Stimulated activated CD4-positive, alpha-beta T cell treated with anti-CD3 and anti-CD28 coated beads, Interleukin-12 subunit alpha, Interleukin-12 subunit beta, amount 100 ng/mL, for 24 hours (primary cell): ENCODE data around the gene DNMT3B.
A peak's percentile ranks its signal among the peaks of the same experiment; 100 is the strongest.
"Not testable (repeated sequence)": the region's sequence is repeated elsewhere in the genome, so short reads cannot be mapped to it uniquely, and the experiment has no call there.

Source experiments
- DNase-seq, 2 experiments: peaks; one replicate each; pipeline ENCODE4 v3.0.0-alpha.2; 2020; ENCODE audit warnings: low read depth in 2 of 2

DNMT3B gene

DNA sequence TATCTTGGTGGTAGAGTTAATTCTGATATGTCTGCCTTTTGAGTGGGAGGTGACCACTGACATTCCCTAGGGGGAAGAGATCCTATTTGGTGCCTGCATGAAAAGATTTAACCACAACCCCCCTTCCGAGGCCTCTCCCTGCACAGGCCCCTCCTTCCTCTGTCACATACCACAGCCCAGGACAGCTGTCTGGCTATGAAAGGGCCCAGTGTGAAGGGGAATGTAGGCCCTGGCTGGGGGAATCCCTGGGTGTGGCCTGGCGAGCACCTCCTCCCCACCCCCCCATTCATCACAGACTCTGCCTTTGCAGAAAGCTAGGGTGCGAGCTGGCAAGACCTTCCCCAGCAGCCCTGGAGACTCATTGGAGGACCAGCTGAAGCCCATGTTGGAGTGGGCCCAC lies 30.1 kb downstream of the DNMT3B start:
- DNase-seq, result peak in 1 of 2 experiments; percentile 8

- DNase-seq, result no peak
These were observed 30.7 kb downstream of the DNMT3B start for GRCh38 chr20:32792731-32793458.

- no peak for DNase-seq
These were observed 34.3 kb downstream of the DNMT3B start for GRCh38 chr20:32796383-32796948.

GRCh38 chr20:32796981-32797451 lies 34.8 kb downstream of the DNMT3B start:
- no peak for DNase-seq

GRCh38 chr20:32797571-32797970 lies 35.4 kb downstream of the DNMT3B start:
- DNase-seq, result not testable (repeated sequence)

- DNase-seq, result no peak
These were observed 36.1 kb downstream of the DNMT3B start for GRCh38 chr20:32798046-32798981.

GRCh38 chr20:32803092-32803491 lies 40.9 kb downstream of the DNMT3B start:
- DNase-seq, result no peak

DNA sequence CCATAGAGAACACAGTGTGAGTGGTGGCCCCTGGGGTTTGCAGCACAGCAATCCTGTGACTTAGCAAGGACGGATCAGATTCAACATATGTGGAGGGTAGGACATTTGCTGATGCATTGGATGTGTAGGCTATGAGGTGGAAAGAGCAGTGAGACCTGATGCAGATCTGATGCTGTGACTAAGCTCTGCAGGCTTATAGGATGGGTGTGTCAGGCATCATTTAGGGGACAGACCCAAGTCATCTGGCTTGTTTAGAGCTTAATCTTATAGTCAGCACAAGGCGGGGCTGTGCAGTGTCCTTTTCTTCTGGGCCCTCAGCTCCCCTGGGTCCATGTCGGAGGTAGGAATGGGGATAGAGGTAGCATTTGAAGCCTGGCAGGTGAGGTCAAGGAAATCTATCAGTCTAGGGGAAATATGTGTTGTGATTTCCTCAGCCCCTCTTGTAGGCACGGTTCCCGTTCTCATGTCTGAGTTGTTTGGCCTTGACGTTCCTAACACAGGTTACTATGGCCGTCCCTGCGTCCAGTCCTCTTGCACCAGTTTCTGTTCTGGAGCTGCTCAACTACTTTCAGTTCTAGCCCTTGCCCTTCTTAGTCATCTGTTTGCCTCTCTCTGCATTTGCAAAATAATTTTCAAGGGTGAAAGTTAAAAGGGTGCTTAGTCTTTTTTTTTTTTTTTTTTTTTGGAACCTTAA lies 42.0 kb downstream of the DNMT3B start:
- DNase-seq, result no peak

- no peak for DNase-seq
These were observed 42.6 kb downstream of the DNMT3B start for GRCh38 chr20:32804817-32805216.

DNA sequence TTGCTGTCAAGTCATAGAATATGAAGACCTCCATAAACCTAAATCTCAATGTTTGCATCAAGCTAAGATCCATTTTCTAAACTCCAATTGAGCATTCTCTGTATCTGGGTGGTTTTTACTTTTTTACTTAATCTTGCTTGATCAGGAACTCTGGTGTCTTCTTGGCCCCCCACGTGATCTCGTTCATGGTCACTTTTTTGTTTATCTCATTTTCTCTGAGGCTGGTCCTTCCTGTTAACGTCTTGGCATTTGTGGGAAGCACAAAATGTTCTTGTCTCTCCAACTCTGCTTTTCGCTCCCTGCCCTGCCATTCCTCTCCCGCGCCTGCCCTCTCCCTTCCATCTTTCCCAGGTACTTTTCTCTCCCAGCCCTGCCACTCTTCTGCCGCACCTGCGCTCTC lies 43.5 kb downstream of the DNMT3B start:
- DNase-seq, result no peak

- no peak for DNase-seq
These were observed 44.2 kb downstream of the DNMT3B start for GRCh38 chr20:32806356-32806755.

DNA sequence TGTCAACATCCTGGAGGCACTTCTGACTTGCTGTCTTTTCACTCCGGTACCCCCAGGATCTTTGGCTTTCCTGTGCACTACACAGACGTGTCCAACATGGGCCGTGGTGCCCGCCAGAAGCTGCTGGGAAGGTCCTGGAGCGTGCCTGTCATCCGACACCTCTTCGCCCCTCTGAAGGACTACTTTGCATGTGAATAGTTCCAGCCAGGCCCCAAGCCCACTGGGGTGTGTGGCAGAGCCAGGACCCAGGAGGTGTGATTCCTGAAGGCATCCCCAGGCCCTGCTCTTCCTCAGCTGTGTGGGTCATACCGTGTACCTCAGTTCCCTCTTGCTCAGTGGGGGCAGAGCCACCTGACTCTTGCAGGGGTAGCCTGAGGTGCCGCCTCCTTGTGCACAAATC lies 45.5 kb downstream of the DNMT3B start:
- DNase-seq, result no peak

GRCh38 chr20:32808438-32808837 lies 46.3 kb downstream of the DNMT3B start:
- no peak for DNase-seq

DNA sequence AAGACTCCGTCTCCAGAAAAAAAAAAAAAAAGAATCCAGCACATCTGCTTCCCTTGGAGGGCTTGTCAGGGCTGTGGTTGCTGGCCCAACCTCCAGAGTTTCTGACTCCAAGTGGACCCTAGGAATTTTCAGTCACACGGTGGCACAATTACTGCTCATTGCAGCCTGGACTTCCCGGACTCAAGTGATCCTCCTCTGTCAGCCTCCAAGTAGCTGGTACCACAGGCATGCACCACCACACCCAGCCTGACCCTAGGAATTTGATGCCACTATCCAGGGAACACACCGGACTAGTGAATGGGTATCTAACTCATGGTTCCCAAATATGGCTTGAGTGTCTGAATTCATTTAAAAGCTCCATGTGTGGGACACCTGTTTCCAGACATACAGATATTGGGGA lies 47.7 kb downstream of the DNMT3B start:
- no peak for DNase-seq

- no peak for DNase-seq
These were observed 48.8 kb downstream of the DNMT3B start for GRCh38 chr20:32810941-32811340.

GRCh38 chr20:32811886-32812285 lies 49.7 kb downstream of the DNMT3B start:
- DNase-seq, result no peak

- DNase-seq, result peak; percentile 73 to 83
These were observed 58.0 kb downstream of the DNMT3B start for GRCh38 chr20:32819992-32820697.

- DNase-seq, result no peak
These were observed 58.7 kb downstream of the DNMT3B start for GRCh38 chr20:32820698-32821377.

GRCh38 chr20:32822225-32822624 lies 60.0 kb downstream of the DNMT3B start:
- no peak for DNase-seq

DNA sequence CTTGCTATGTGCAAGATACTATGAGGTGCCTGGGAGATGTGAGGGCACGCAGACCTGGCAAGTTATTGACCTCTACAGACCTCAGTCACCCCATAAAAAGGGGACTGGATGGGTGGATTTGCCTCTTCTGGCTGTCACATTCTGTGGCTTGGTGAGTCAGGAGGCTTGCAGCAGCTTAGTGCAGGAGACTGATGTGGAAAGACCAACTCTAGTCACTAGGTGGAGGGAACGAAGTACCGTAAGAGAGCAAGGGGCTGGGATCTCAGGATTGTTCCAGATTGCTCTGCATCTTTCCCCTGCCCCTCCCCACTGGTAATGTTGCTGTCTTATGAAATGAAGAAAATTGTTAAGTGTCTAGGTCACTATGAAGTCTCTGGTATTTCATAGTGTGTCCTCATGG lies 60.9 kb downstream of the DNMT3B start:
- no peak for DNase-seq
